ENCODE results near the gene C4BPB.
"Not testable (repeated sequence)": the region's sequence is repeated elsewhere in the genome, so short reads cannot be mapped to it uniquely, and the experiment has no call there.

C4BPB gene

GRCh38 chr1:207088701-207089626, at the start of gene C4BPB:
TSS of gene C4BPB (plus strand) at chr1:207088860. CDS start at chr1:207089532, 672 bp downstream.
- peak in 5 of 6 experiments; percentile 13 to 54 (median 36) for DNase-seq

GRCh38 chr1:207039380-207040180, 49.1 kb upstream of the C4BPB start:
- no peak for DNase-seq

DNA sequence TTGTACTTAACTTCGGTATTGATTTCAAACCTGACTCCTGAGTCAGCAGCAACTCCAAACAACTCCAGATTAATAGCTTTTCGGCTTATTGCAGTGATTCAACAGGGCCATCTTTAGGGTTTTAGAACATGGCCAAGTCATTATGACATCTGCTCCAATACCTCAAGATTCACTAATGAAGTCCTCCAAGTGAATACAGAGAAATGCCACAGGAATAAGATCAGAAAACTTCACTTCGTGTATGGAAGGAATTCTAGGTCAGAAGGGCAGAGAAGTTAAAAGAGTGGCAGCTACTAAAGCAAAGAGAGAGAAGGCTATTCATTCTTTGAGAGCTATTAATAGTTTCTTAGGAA, 48.5 kb upstream of the C4BPB start:
- DNase-seq = no peak

DNA sequence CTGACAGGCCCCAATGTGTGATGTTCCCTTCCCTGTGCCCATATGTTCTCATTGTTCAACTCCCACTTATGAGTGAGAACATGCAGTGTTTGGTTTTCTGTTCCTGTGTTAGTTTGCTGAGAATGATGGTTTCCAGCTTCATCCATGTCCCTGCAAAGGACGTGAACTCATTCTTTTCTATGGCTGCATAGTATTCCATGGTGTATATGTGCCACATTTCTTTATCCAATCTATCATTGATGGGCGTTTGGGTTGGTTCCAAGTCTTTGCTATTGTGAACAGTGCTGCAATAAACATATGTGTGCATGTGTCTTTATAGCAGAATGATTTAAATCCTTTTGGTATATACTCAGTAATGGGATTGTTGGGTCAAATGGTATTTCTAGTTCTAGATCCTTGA, 47.3 kb upstream of the C4BPB start:
- not testable (repeated sequence) for DNase-seq

DNA sequence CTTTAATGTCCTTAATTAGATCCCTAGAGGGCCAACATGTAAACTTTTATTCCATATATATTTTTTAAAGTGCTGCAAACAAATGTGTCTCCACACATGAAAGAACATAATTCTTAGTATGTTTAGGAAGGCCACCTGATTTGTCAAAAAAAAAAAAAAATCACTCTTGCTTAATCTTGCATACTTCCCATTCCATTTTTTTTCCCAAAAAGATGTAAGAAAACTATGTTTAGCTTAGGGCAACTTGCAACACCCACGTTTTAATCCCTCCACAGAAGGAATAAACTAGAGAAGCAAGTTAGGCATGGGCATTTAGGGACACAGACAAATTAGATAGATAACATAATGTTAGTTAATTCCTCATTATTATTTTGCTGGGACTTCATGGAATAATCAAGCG, 43.2 kb upstream of the C4BPB start:
- DNase-seq = no peak

GRCh38 chr1:207047505-207047904, 41.2 kb upstream of the C4BPB start:
- no peak for DNase-seq

GRCh38 chr1:207048041-207048440, 40.6 kb upstream of the C4BPB start:
- DNase-seq = no peak

DNA sequence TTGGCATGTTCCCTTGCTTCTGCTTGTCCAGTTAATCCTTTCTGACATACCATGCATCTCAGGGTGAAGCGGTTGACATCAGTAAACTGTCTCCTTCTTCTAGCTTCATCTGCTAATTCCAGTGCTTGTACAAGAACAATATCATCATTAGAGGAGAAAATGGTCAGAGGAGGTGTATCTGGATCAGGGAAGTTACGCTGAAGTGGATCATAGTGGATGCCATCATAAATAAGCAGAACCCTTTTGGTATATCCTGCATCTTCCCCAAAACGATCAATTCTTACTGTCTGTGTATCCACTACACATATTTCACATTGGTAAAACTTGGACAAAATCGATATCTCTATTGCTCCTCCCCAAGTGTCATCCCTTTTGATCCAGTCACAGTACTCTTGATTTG, 39.6 kb upstream of the C4BPB start:
- no peak for DNase-seq

GRCh38 chr1:207049514-207049913, 39.1 kb upstream of the C4BPB start:
- no peak for DNase-seq

DNA sequence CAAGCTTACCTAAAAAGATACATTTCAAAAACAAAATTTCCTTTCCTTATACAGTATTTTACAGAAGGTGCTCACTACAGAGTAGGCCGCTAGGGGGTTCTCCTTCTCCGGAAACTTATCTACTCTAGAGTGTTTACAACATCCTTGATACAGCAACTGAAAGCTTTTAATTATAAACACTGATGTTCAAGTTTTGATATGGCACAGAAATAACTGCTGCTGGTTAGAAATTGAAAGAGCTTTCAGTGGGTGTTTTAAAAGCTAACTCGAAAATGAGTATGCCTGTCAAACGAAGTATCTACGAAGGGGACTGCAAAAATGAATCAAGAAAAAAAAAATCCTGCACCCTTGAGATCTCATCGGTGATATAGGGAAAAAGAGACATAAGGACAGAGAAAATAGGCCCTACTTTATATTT, 38.7 kb upstream of the C4BPB start:
- peak in 5 of 6 experiments; percentile 19 to 67 (median 53) for DNase-seq

DNA sequence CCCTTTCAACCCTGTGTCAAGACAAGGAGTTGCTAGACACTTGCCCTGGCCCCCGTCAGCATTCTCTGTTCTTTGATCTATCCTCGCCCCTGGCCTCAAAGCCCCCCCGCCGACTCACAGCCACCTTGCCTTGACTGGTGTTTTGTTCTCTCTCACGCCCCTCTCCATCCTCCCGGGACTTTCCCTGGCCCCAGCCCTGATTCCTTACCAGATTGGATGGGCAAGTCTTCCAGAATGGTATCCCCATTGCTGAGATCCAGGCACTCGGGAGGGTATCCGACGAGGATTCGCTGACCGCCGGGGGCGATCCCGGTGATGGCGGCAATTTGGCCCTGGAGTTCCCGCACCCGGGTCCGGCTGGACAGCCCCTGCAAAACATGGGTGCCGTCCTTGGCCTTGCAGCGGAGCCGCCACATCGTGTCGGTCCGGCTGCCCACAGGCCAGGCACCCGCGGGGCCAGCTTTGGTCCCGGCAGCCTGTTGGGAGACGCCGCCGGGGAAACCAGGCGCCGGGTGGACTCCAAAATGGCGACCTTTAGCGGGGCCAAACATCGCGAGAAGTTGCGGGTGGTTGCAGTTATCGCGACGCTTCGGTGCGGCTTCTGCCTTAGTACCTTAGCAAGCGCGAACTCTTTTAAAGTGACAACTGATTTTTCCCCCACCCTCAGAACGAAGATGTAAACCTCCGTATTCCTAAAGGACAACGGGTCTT, 38.0 kb upstream of the C4BPB start:
- peak; percentile 68 to 88 (median 84) for DNase-seq

GRCh38 chr1:207051191-207051943, 37.3 kb upstream of the C4BPB start, which contains the start of gene YOD1:
TSS of gene YOD1 (minus strand) at chr1:207051208. CDS start at chr1:207051030, 178 bp downstream.
- peak in 1 of 6 experiments; percentile 26 for DNase-seq

GRCh38 chr1:207052911-207053769, 35.5 kb upstream of the C4BPB start, which contains the start of gene PFKFB2:
TSS of gene PFKFB2 (plus strand) at chr1:207053275. CDS start at chr1:207054718, 1,443 bp downstream.
- DNase-seq = peak; percentile 91 to 96 (median 94)

- no peak for DNase-seq
Observed at GRCh38 chr1:207054491-207054890, 34.2 kb upstream of the C4BPB start.

DNA sequence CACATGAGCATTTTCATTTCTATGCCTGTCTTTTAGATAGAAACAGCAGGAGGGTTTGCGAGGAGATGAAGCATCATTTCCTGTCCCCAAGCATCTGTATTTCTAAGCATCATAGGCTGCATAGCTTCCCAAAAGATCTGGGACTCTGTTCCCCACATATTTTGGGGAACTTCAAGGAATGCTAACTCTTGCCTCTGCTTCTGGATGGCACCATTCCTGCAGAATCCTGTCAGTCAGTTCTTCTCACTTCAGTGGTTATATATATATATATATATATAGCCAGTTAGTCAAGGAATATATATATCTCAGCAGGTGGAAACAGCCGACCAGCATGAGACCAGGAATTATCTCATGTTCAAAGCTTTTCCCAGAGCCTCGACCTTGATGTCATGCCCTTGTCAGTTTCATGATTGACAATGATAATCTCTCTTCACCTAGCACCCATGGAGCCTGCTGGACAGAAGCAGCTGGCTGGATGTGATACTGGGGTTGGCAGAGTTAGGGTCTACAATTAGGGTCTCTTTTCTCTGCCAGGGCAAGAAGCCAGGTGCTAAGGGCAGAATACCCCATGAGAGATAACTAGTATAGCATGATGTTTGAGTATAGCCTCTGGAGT, 33.2 kb upstream of the C4BPB start:
- no peak for DNase-seq

GRCh38 chr1:207056673-207057072, 32.0 kb upstream of the C4BPB start:
- DNase-seq = no peak

GRCh38 chr1:207058252-207058651, 30.4 kb upstream of the C4BPB start:
- DNase-seq = no peak

- DNase-seq = no peak
Observed at GRCh38 chr1:207058878-207059867, 29.5 kb upstream of the C4BPB start.

DNA sequence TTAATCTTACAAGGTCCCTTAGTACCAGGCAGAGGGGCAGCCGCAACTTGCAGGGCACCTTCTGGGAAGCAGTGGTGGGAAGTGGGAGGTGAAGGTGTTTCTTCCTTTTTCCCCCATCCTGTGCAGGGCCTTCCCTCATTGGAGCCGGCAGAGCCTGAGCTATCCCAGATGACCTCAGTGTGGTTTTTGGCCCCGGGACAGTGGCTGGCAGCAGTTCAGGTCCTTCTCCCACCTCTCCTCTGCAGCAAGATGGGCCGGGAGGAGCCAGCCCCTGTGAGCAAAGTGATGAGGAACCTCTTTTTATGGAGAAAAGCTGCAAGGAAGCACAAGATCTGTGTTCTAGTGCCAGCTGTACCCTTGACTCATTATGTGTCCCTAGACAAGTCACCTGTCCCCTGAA, 28.8 kb upstream of the C4BPB start:
- no peak for DNase-seq

Measured in stimulated activated naive CD4-positive, alpha-beta T cell (primary cell).